Measurements from ENCODE around the gene MSMO1.
A peak's percentile ranks its signal among the peaks of the same experiment; 100 is the strongest.
"Not testable (repeated sequence)": the region's sequence is repeated elsewhere in the genome, so short reads cannot be mapped to it uniquely, and the experiment has no call there.

Gene MSMO1

GRCh38 chr4:165324918-165325304, 2.6 kb upstream of the MSMO1 start:
- no peak for DNase-seq (ENCODE audit: low read depth)

GRCh38 chr4:165325732-165326512, 1.5 kb upstream of the MSMO1 start:
- peak; percentile 82 for DNase-seq (ENCODE audit: low read depth)

- no peak for DNase-seq (ENCODE audit: low read depth)
Measured at GRCh38 chr4:165326831-165327210, 648 bp upstream of the MSMO1 start.

- DNase-seq (ENCODE audit: low read depth), result no peak
Measured at GRCh38 chr4:165328101-165328425, 594 bp downstream of the MSMO1 start.

- DNase-seq (ENCODE audit: low read depth), result no peak
Measured at GRCh38 chr4:165328708-165329107, 1.2 kb downstream of the MSMO1 start.

- DNase-seq (ENCODE audit: low read depth), result no peak
Measured at GRCh38 chr4:165330071-165330470, 2.6 kb downstream of the MSMO1 start.

- DNase-seq (ENCODE audit: low read depth), result no peak
Measured at GRCh38 chr4:165330666-165331065, 3.2 kb downstream of the MSMO1 start.

- DNase-seq (ENCODE audit: low read depth), result no peak
Measured at GRCh38 chr4:165331359-165331758, 3.9 kb downstream of the MSMO1 start.

GRCh38 chr4:165331823-165332222, 4.4 kb downstream of the MSMO1 start:
- DNase-seq (ENCODE audit: low read depth), result no peak

GRCh38 chr4:165332502-165332901, 5.0 kb downstream of the MSMO1 start:
- DNase-seq (ENCODE audit: low read depth), result no peak

GRCh38 chr4:165335163-165335703, 7.8 kb downstream of the MSMO1 start:
- DNase-seq (ENCODE audit: low read depth), result no peak

GRCh38 chr4:165336743-165337142, 9.3 kb downstream of the MSMO1 start:
- DNase-seq (ENCODE audit: low read depth), result no peak

GRCh38 chr4:165342340-165342739, 14.9 kb downstream of the MSMO1 start:
- not testable (repeated sequence) for DNase-seq (ENCODE audit: low read depth)

- DNase-seq (ENCODE audit: low read depth), result no peak
Measured at GRCh38 chr4:165343353-165344191, 16.1 kb downstream of the MSMO1 start.

- DNase-seq (ENCODE audit: low read depth), result no peak
Measured at GRCh38 chr4:165345666-165346417, 18.4 kb downstream of the MSMO1 start.

GRCh38 chr4:165347647-165348569, 20.4 kb downstream of the MSMO1 start:
- no peak for DNase-seq (ENCODE audit: low read depth)

GRCh38 chr4:165351359-165352130, 24.1 kb downstream of the MSMO1 start:
- DNase-seq (ENCODE audit: low read depth), result no peak

- peak; percentile 27 for DNase-seq (ENCODE audit: low read depth)
Measured at GRCh38 chr4:165355900-165356300, 28.4 kb downstream of the MSMO1 start.

GRCh38 chr4:165359506-165359905, 32.0 kb downstream of the MSMO1 start:
- peak; percentile 16 for DNase-seq (ENCODE audit: low read depth)

- DNase-seq (ENCODE audit: low read depth), result no peak
Measured at GRCh38 chr4:165360041-165360695, 32.7 kb downstream of the MSMO1 start.
